H1 (cell line): ENCODE measurements around the gene PAK6. TPM values are rescaled to one million over a fixed set of nuclear protein-coding genes. Genes with fewer than 3 reads are reported as not detected.
A peak's percentile ranks its signal among the peaks of the same experiment; 100 is the strongest.

Source experiments
- EP300 ChIP-seq, 2 experiments: IDR thresholded peaks; 1 replicate in 1 of 2; 2 replicates in 1 of 2; pipeline ENCODE4 v1.6.1; 2011 to 2012; ENCODE audit warnings: low read depth in 2 of 2, low read length in 2 of 2, mild to moderate bottlenecking in 2 of 2, borderline replicate concordance in 1 of 2, inconsistent platforms in 1 of 2, moderate library complexity in 1 of 2
- MAX ChIP-seq: IDR thresholded peaks from 2 replicates; pipeline ENCODE4 v1.6.1; 2012; ENCODE audit warnings: inconsistent platforms
- SAP30 ChIP-seq: fragments of 300-600 bp; sonication (generic); IDR thresholded peaks from 2 replicates; pipeline ENCODE4 v1.7.1; 2012; ENCODE audit warnings: low read length, moderate library complexity, mild to moderate bottlenecking, inconsistent platforms; ENCODE audit not compliant: insufficient read depth, insufficient replicate concordance
- polyA plus RNA-seq, 7 experiments: library from polyadenylated mRNA; depleted of rRNA in 3 of 7; stranded (reverse) in 5 of 7; unstranded in 2 of 7; fragments of >200 nt in 5 of 7; fragments of 200-250 nt in 2 of 7; gene quantifications; 1 replicate in 5 of 7; 2 replicates in 1 of 7; 4 replicates in 1 of 7; pipeline versions ENCODE4 v1.2.1 to v1.2.3, GENCODE V29; 2011 to 2013; ENCODE audit warnings: missing spikeins in 2 of 7, mixed read lengths in 2 of 7
- total RNA-seq: library from RNA; stranded (reverse); fragmentation: NEBNext Ultra II Directional; extraction: Animal tissue kit (Norgen Biotek cat#: 25700); gene quantifications from 2 replicates; pipeline ENCODE4 v1.2.1, GENCODE V29; 2021

PAK6 gene
- total and polyA plus RNA-seq, 2 of the 8 experiments (the other 6 are each of a cell fraction or from before 2014, with no cell fraction given) = 6.9 to 9.4 TPM

GRCh38 chr15:40283615-40284300 is 44.9 kb downstream of the PAK6 start (continued):
- no peak for TF ChIP-seq SAP30
- peak; percentile 60; the same call in 1 of the 2 replicates for TF ChIP-seq MAX
- no peak for TF ChIP-seq EP300 (IDR thresholded peaks at IDR 0.05; ENCODE audit: borderline replicate concordance in 1 of 2, low read depth in 2 of 2, low read length in 2 of 2)
